Epithelial cell of esophagus (primary cell): ENCODE data around the gene TNNT1.

Experiments
- DNase-seq: peaks from one replicate; pipeline ENCODE4 v3.0.0; 2010; ENCODE audit warnings: low read depth
- H3K4me3 ChIP-seq: 2 replicates; pipeline ENCODE4 v1.5.1; 2011; ENCODE audit warnings: mild to moderate bottlenecking, low read length, control low read depth
- CTCF ChIP-seq: IDR thresholded peaks from 2 replicates; pipeline ENCODE4 v1.5.1; 2011; ENCODE audit warnings: low read depth, mild to moderate bottlenecking, low read length, control low read depth, inconsistent platforms; ENCODE audit not compliant: insufficient read depth; ENCODE audit errors: missing control alignments

The TNNT1 gene

GRCh38 chr19:55115446-55116065 is 33.5 kb downstream of the TNNT1 start:
- peak overlapping the region; percentile 76 for H3K4me3 ChIP-seq
- DNase-seq: no peak
- TF ChIP-seq CTCF: no peak

GRCh38 chr19:55114566-55115145 is 34.4 kb downstream of the TNNT1 start:
- no peak overlapping the region for H3K4me3 ChIP-seq
- DNase-seq: no peak
- no peak for TF ChIP-seq CTCF

GRCh38 chr19:55113570-55114039 is 35.4 kb downstream of the TNNT1 start:
- H3K4me3 ChIP-seq: no peak overlapping the region
- DNase-seq: no peak
- no peak for TF ChIP-seq CTCF

- no peak for TF ChIP-seq CTCF
- DNase-seq: no peak
- no peak overlapping the region for H3K4me3 ChIP-seq
Observed at GRCh38 chr19:55112777-55113569, 36.0 kb downstream of the TNNT1 start.

- no peak for DNase-seq
- no peak for TF ChIP-seq CTCF
- H3K4me3 ChIP-seq: no peak overlapping the region
Observed at GRCh38 chr19:55112246-55112776, 36.7 kb downstream of the TNNT1 start.

GRCh38 chr19:55111238-55111831 is 37.7 kb downstream of the TNNT1 start:
- no peak for TF ChIP-seq CTCF
- H3K4me3 ChIP-seq: no peak overlapping the region
- DNase-seq: no peak
